Mesenteric fat pad (tissue), 1 donor: ENCODE results near the gene TRAPPC3. TPM values are rescaled to one million over a fixed set of nuclear protein-coding genes. Genes with fewer than 3 reads are reported as not detected.

ENCODE experiments used
- DNase-seq: peaks from one replicate; pipeline ENCODE4 v3.0.0-alpha.2; 2020; ENCODE audit warnings: low spot score
- total RNA-seq: library from RNA; stranded (reverse); fragmentation: NEBNext Ultra II Directional; extraction: Animal tissue kit (Norgen Biotek cat#: 25700); gene quantifications from one replicate; pipeline ENCODE4 v1.2.1, GENCODE V29; 2021
- donor health status: DM: yes; HTN: yes; CAD: no.

The TRAPPC3 gene
- total RNA-seq, 1 donor from 2014 or later = 68.3 TPM

- DNase-seq = no peak
Observed at GRCh38 chr1:36126797-36127500, 22.3 kb downstream of the TRAPPC3 start.

GRCh38 chr1:36126005-36126716 is 23.1 kb downstream of the TRAPPC3 start:
- DNase-seq = no peak

- no peak for DNase-seq
Observed at GRCh38 chr1:36125129-36125991, 23.9 kb downstream of the TRAPPC3 start, which contains the start of gene COL8A2. COL8A2 (minus strand) TSS chr1:36125222; CDS start chr1:36100242, 24,980 bp downstream.

GRCh38 chr1:36124404-36125128 is 24.7 kb downstream of the TRAPPC3 start:
- no peak for DNase-seq

- no peak for DNase-seq
Observed at GRCh38 chr1:36123356-36123755, 25.9 kb downstream of the TRAPPC3 start.

- no peak for DNase-seq
Observed at GRCh38 chr1:36122062-36123030, 26.9 kb downstream of the TRAPPC3 start.

- no peak for DNase-seq
Observed at GRCh38 chr1:36119456-36119855, 29.8 kb downstream of the TRAPPC3 start.

- no peak for DNase-seq
Observed at GRCh38 chr1:36118447-36119204, 30.7 kb downstream of the TRAPPC3 start.

GRCh38 chr1:36116901-36117300 is 32.4 kb downstream of the TRAPPC3 start:
- DNase-seq = no peak

- DNase-seq = no peak
Observed at GRCh38 chr1:36115931-36116330, 33.4 kb downstream of the TRAPPC3 start.

- DNase-seq = no peak
Observed at GRCh38 chr1:36115200-36115669, 34.1 kb downstream of the TRAPPC3 start.

- DNase-seq = no peak
Observed at GRCh38 chr1:36114371-36114770, 34.9 kb downstream of the TRAPPC3 start.

- DNase-seq = no peak
Observed at GRCh38 chr1:36112823-36113222, 36.5 kb downstream of the TRAPPC3 start.

GRCh38 chr1:36111151-36111550 is 38.1 kb downstream of the TRAPPC3 start:
- no peak for DNase-seq

GRCh38 chr1:36109041-36109679 is 40.1 kb downstream of the TRAPPC3 start:
- no peak for DNase-seq

- DNase-seq = no peak
Observed at GRCh38 chr1:36108314-36108713, 41.0 kb downstream of the TRAPPC3 start.

GRCh38 chr1:36107394-36107793 is 41.9 kb downstream of the TRAPPC3 start:
- DNase-seq = no peak

GRCh38 chr1:36106269-36106668 is 43.0 kb downstream of the TRAPPC3 start:
- no peak for DNase-seq
